ENCODE data around the gene MID1IP1.

The MID1IP1 gene

GRCh38 chrX:38800981-38801845 lies at the start of gene MID1IP1:
MID1IP1 (plus strand) TSS chrX:38801459; CDS start chrX:38804947, 3,488 bp downstream.
- peak; percentile 94 for DNase-seq (ENCODE audit: low spot score)

GRCh38 chrX:38754102-38754790 lies 47.0 kb upstream of the MID1IP1 start:
- DNase-seq (ENCODE audit: low spot score): peak; percentile 21

GRCh38 chrX:38754818-38755718 lies 46.2 kb upstream of the MID1IP1 start:
- DNase-seq (ENCODE audit: low spot score): no peak

- DNase-seq (ENCODE audit: low spot score): no peak
Observed at GRCh38 chrX:38760883-38761282, 40.4 kb upstream of the MID1IP1 start.

- DNase-seq (ENCODE audit: low spot score): peak; percentile 15
Observed at GRCh38 chrX:38768079-38768478, 33.2 kb upstream of the MID1IP1 start.

- DNase-seq (ENCODE audit: low spot score): no peak
Observed at GRCh38 chrX:38770152-38770551, 31.1 kb upstream of the MID1IP1 start.

GRCh38 chrX:38774249-38774648 lies 27.0 kb upstream of the MID1IP1 start:
- DNase-seq (ENCODE audit: low spot score): no peak

- no peak for DNase-seq (ENCODE audit: low spot score)
Observed at GRCh38 chrX:38796946-38797345, 4.3 kb upstream of the MID1IP1 start.

- peak; percentile 35 for DNase-seq (ENCODE audit: low spot score)
Observed at GRCh38 chrX:38798956-38799355, 2.3 kb upstream of the MID1IP1 start.

- no peak for DNase-seq (ENCODE audit: low spot score)
Observed at GRCh38 chrX:38799995-38800580, 1.2 kb upstream of the MID1IP1 start.

- DNase-seq (ENCODE audit: low spot score): no peak
Observed at GRCh38 chrX:38803243-38803587, 2.0 kb downstream of the MID1IP1 start.

- peak; percentile 68 for DNase-seq (ENCODE audit: low spot score)
Observed at GRCh38 chrX:38803588-38804431, 2.6 kb downstream of the MID1IP1 start.

- no peak for DNase-seq (ENCODE audit: low spot score)
Observed at GRCh38 chrX:38804432-38804681, 3.1 kb downstream of the MID1IP1 start.

GRCh38 chrX:38804682-38805431 lies 3.6 kb downstream of the MID1IP1 start:
- DNase-seq (ENCODE audit: low spot score): no peak

- no peak for DNase-seq (ENCODE audit: low spot score)
Observed at GRCh38 chrX:38805432-38806389, 4.5 kb downstream of the MID1IP1 start.

GRCh38 chrX:38806875-38807621 lies 5.8 kb downstream of the MID1IP1 start:
- DNase-seq (ENCODE audit: low spot score): no peak

- no peak for DNase-seq (ENCODE audit: low spot score)
Observed at GRCh38 chrX:38807873-38808272, 6.6 kb downstream of the MID1IP1 start.

- no peak for DNase-seq (ENCODE audit: low spot score)
Observed at GRCh38 chrX:38811515-38812243, 10.4 kb downstream of the MID1IP1 start.

Data from COLO829 (cell line).